Loucy (cell line): ENCODE measurements around the gene TAF3.

ENCODE experiments used
- H2AFZ ChIP-seq: fragments of 200-600 bp; sonication (generic); 2 replicates; pipeline ENCODE4 v1.6.0; 2016; ENCODE audit warnings: antibody characterized with exemption, mild to moderate bottlenecking, low read length, moderate library complexity
- H3F3A ChIP-seq: fragments of 200-600 bp; 2 replicates; pipeline ENCODE4 v1.6.0; 2016; ENCODE audit warnings: antibody characterized with exemption, low read depth, mild to moderate bottlenecking
- H3K27me3 ChIP-seq: fragments of 200-600 bp; sonication (generic); 2 replicates; pipeline ENCODE4 v1.6.1; 2014; ENCODE audit warnings: low read length, mild to moderate bottlenecking; ENCODE audit not compliant: insufficient read depth, poor library complexity, severe bottlenecking
- H3K36me3 ChIP-seq: fragments of 200-600 bp; sonication (generic); 2 replicates; pipeline ENCODE4 v1.6.1; 2016; ENCODE audit warnings: low read length; ENCODE audit not compliant: insufficient read depth
- H3K4me1 ChIP-seq: fragments of 200-600 bp; sonication (generic); 2 replicates; pipeline ENCODE4 v1.5.1; 2014; ENCODE audit warnings: low read length, mild to moderate bottlenecking; ENCODE audit not compliant: insufficient read depth, poor library complexity, severe bottlenecking
- H3K4me2 ChIP-seq: fragments of 200-600 bp; sonication (generic); 2 replicates; pipeline ENCODE4 v1.6.0; 2014; ENCODE audit warnings: antibody characterized with exemption, low read length, low read depth, mild to moderate bottlenecking; ENCODE audit not compliant: poor library complexity, severe bottlenecking
- H3K4me3 ChIP-seq: fragments of 200-600 bp; sonication (generic); 2 replicates; pipeline ENCODE4 v1.5.1; 2014; ENCODE audit warnings: low read length, mild to moderate bottlenecking, mixed read lengths; ENCODE audit not compliant: poor library complexity, severe bottlenecking
- H3K79me2 ChIP-seq: fragments of 200-600 bp; sonication (generic); 2 replicates; pipeline ENCODE4 v1.6.1; 2014; ENCODE audit warnings: low read length; ENCODE audit not compliant: insufficient read depth
- H3K9ac ChIP-seq: fragments of 200-600 bp; sonication (generic); 2 replicates; pipeline ENCODE4 v1.6.0; 2014; ENCODE audit warnings: mild to moderate bottlenecking, low read depth, low read length, moderate library complexity; ENCODE audit not compliant: poor library complexity, severe bottlenecking
- H3K9me2 ChIP-seq: fragments of 200-600 bp; sonication (generic); replicated peaks from 2 replicates; pipeline ENCODE4 v1.6.1; 2016; ENCODE audit warnings: low read depth, low read length, mixed read lengths
- H3K9me3 ChIP-seq: fragments of 200-600 bp; sonication (generic); 2 replicates; pipeline ENCODE4 v1.6.1; 2014; ENCODE audit warnings: mild to moderate bottlenecking, antibody characterized with exemption, low read length, low read depth; ENCODE audit not compliant: insufficient read depth
- H4K20me1 ChIP-seq: fragments of 200-600 bp; sonication (generic); 2 replicates; pipeline ENCODE4 v1.6.0; 2014; ENCODE audit warnings: antibody characterized with exemption, low read length, mild to moderate bottlenecking; ENCODE audit not compliant: insufficient read depth, poor library complexity, severe bottlenecking
- CTCF ChIP-seq: fragments of 200-600 bp; sonication (generic); conservative IDR thresholded peaks from 2 replicates; pipeline ENCODE4 v1.5.1; 2014; ENCODE audit warnings: mild to moderate bottlenecking, antibody characterized with exemption, low read length
- EZH2phosphoT487 ChIP-seq: fragments of 200-600 bp; IDR thresholded peaks from 2 replicates; pipeline ENCODE4 v1.6.1; 2018; ENCODE audit warnings: antibody characterized with exemption, mild to moderate bottlenecking, moderate library complexity, borderline replicate concordance

TAF3 gene

GRCh38 chr10:8009031-8009430, 190.7 kb downstream of the TAF3 start:
- no peak for TF ChIP-seq EZH2phosphoT487
- no peak for TF ChIP-seq CTCF
- Histone ChIP-seq H3K4me3 (no peak overlapping the region), H3K9me2 (no peaks in the 10 kb centered on the region), H3K4me1 (no peaks in the 10 kb centered on the region), H2AFZ (no peak overlapping the region), H3K36me3 (peaks cover 27% of the 10 kb centered on the region), H3F3A (no peaks in the 10 kb centered on the region), H3K9me3 (0 out of 2 replicates have a peak, but pooled peaks cover 6% of the 10 kb centered on the region), H3K27me3 (no peaks in the 10 kb centered on the region), H3K4me2 (no peak overlapping the region), H3K9ac (no peak overlapping the region), H4K20me1 (no peaks in the 10 kb centered on the region), H3K79me2 (no peaks in the 10 kb centered on the region)

GRCh38 chr10:8013006-8013405, 194.7 kb downstream of the TAF3 start:
- Histone ChIP-seq H3K4me2 (no peak overlapping the region), H3K9me3 (no peaks in the 10 kb centered on the region), H3K9me2 (no peaks in the 10 kb centered on the region), H3F3A (no peaks in the 10 kb centered on the region), H4K20me1 (no peaks in the 10 kb centered on the region), H3K9ac (no peak overlapping the region), H3K27me3 (no peaks in the 10 kb centered on the region), H3K4me1 (no peaks in the 10 kb centered on the region), H2AFZ (no peak overlapping the region), H3K36me3 (peaks cover 33% of the 10 kb centered on the region), H3K79me2 (no peaks in the 10 kb centered on the region), H3K4me3 (no peak overlapping the region)
- no peak for TF ChIP-seq EZH2phosphoT487
- TF ChIP-seq CTCF, result no peak

GRCh38 chr10:8013619-8014018, 195.3 kb downstream of the TAF3 start:
- Histone ChIP-seq H3K27me3 (no peaks in the 10 kb centered on the region), H4K20me1 (no peaks in the 10 kb centered on the region), H3K4me3 (no peak overlapping the region), H3K9me2 (no peaks in the 10 kb centered on the region), H3K4me1 (no peaks in the 10 kb centered on the region), H3F3A (no peaks in the 10 kb centered on the region), H3K79me2 (no peaks in the 10 kb centered on the region), H3K9ac (no peak overlapping the region), H3K36me3 (peaks cover 33% of the 10 kb centered on the region), H2AFZ (no peak overlapping the region), H3K4me2 (no peak overlapping the region), H3K9me3 (no peaks in the 10 kb centered on the region)
- TF ChIP-seq EZH2phosphoT487 (no peak), CTCF (no peak)
